B cell (primary cell): ENCODE measurements around the gene APRT.
"Not testable (repeated sequence)": the region's sequence is repeated elsewhere in the genome, so short reads cannot be mapped to it uniquely, and the experiment has no call there.

Experiments used
- EZH2 ChIP-seq: IDR thresholded peaks from 2 replicates; pipeline ENCODE4 v1.6.1; 2012; ENCODE audit warnings: borderline replicate concordance, low read depth, mild to moderate bottlenecking, moderate library complexity, low read length; ENCODE audit not compliant: insufficient read depth, poor library complexity, severe bottlenecking
- TF ChIP-seq, protein P1 (sequence below): fragments of 200-600 bp; IDR thresholded peaks from one replicate; pipeline ENCODE4 v1.8.0; 2022; ENCODE audit warnings: antibody characterized with exemption, mild to moderate bottlenecking

DNA sequence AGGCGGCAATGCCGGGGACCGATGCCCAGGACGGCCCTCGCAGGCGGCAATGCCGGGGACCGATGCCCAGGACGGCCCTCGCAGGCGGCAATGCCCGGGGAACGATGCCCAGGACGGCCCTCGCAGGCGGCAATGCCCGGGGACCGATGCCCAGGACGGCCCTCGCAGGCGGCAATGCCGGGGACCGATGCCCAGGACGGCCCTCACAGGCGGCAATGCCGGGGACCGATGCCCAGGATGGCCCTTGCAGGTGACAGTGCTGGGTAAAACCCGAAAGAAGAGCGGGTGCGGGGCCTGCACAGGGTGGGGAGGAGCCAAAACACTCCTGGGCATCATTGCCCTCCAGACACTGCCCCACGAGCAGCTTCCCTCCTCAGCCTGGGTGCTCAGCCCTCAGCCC lies 11.9 kb upstream of the APRT start:
- TF ChIP-seq, protein P1, sequence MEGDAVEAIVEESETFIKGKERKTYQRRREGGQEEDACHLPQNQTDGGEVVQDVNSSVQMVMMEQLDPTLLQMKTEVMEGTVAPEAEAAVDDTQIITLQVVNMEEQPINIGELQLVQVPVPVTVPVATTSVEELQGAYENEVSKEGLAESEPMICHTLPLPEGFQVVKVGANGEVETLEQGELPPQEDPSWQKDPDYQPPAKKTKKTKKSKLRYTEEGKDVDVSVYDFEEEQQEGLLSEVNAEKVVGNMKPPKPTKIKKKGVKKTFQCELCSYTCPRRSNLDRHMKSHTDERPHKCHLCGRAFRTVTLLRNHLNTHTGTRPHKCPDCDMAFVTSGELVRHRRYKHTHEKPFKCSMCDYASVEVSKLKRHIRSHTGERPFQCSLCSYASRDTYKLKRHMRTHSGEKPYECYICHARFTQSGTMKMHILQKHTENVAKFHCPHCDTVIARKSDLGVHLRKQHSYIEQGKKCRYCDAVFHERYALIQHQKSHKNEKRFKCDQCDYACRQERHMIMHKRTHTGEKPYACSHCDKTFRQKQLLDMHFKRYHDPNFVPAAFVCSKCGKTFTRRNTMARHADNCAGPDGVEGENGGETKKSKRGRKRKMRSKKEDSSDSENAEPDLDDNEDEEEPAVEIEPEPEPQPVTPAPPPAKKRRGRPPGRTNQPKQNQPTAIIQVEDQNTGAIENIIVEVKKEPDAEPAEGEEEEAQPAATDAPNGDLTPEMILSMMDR: not testable (repeated sequence)
- TF ChIP-seq EZH2: not testable (repeated sequence)
